HG02885 (cell line): ENCODE data around the gene LAMP1.
"Not testable (repeated sequence)": the region's sequence is repeated elsewhere in the genome, so short reads cannot be mapped to it uniquely, and the experiment has no call there.

Experiments
- ATAC-seq: cut with Tn5 transposase; IDR thresholded peaks from one replicate; pipeline ENCODE4 v1.9.1; 2021; ENCODE audit warnings: mild to moderate bottlenecking; ENCODE audit not compliant: unreplicated experiment, poor library complexity

LAMP1 gene

DNA sequence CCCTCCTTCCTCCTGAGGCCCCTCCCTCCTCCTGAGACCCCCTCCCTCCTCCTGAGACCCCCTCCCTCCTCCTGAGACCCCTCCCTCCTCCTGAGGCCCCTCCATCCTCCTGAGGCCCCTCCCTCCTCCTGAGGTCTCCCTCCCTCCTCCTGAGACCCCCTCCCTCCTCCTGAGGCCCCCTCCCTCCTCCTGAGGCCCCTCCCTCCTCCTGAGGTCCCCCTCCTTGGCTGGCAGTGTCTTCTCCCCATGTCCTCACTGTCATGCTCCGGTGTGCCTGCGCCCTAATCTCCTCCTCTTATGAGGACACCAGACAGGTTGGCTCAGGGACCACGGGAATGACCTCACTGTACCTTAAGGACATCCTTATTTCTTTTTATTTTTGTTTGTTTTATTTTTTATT lies 74.7 kb downstream of the LAMP1 start:
- ATAC-seq = not testable (repeated sequence)
